GM23248 (cell line): ENCODE results near the gene TMPRSS7.

ENCODE experiments used
- EZH2 ChIP-seq: fragments of 200-600 bp; sonication (generic); IDR thresholded peaks from 2 replicates; pipeline ENCODE4 v1.6.1; 2018; ENCODE audit warnings: antibody characterized with exemption, mild to moderate bottlenecking; ENCODE audit not compliant: insufficient read depth, poor library complexity, severe bottlenecking
- EZH2phosphoT487 ChIP-seq: fragments of 200-600 bp; sonication (generic); IDR thresholded peaks from 2 replicates; pipeline ENCODE4 v1.6.1; 2018; ENCODE audit warnings: antibody characterized with exemption, moderate library complexity, mild to moderate bottlenecking, low read depth; ENCODE audit not compliant: insufficient read depth

- TF ChIP-seq EZH2 = no peak
- TF ChIP-seq EZH2phosphoT487 = no peak
Measured at GRCh38 chr3:111986800-111987199, 47.7 kb upstream of the TMPRSS7 start.
